Measurements from ENCODE around the gene GNAL.
"Not testable (repeated sequence)": the region's sequence is repeated elsewhere in the genome, so short reads cannot be mapped to it uniquely, and the experiment has no call there.

Gene GNAL

GRCh38 chr18:11849841-11850634 is 161.0 kb downstream of the GNAL start:
- DNase-seq (ENCODE audit: low read depth, low spot score) = peak; percentile 98
- no peak for TF ChIP-seq CTCF (IDR thresholded peaks at IDR 0.05; ENCODE audit: low read depth, low read length)
- in situ Hi-C loops (cut with HindIII; ENCODE audit: low sequenced_read_pairs) = no loop called here
- peak overlapping the region; percentile 83 for H3K4me3 ChIP-seq (ENCODE audit: low read depth, low read length)

GRCh38 chr18:11850821-11851145 is 161.7 kb downstream of the GNAL start:
- in situ Hi-C loops (cut with HindIII; ENCODE audit: low sequenced_read_pairs) = no loop called here
- TF ChIP-seq CTCF (IDR thresholded peaks at IDR 0.05; ENCODE audit: low read depth, low read length) = no peak
- DNase-seq (ENCODE audit: low read depth, low spot score) = no peak
- peak overlapping the region; percentile 83 for H3K4me3 ChIP-seq (ENCODE audit: low read depth, low read length)

- no peak for TF ChIP-seq CTCF (IDR thresholded peaks at IDR 0.05; ENCODE audit: low read depth, low read length)
Observed at GRCh38 chr18:11851146-11851805, 162.2 kb downstream of the GNAL start, which contains the start of gene CHMP1B. TSS of gene CHMP1B (plus strand) at chr18:11851413. CDS start at chr18:11851512, 99 bp downstream.

GRCh38 chr18:11851806-11852337 is 162.8 kb downstream of the GNAL start:
- peak overlapping the region; percentile 83 for H3K4me3 ChIP-seq (ENCODE audit: low read depth, low read length)
- TF ChIP-seq CTCF (IDR thresholded peaks at IDR 0.05; ENCODE audit: low read depth, low read length) = no peak
- no peak for DNase-seq (ENCODE audit: low read depth, low spot score)
- in situ Hi-C loops (cut with HindIII; ENCODE audit: low sequenced_read_pairs) = no loop called here

More at GRCh38 chr18:11851146-11851805, 162.2 kb downstream of the GNAL start, which contains the start of gene CHMP1B:
- peak within 1 kb of the TSS; percentile 83 for H3K4me3 ChIP-seq (ENCODE audit: low read depth, low read length)
- in situ Hi-C loops (cut with HindIII; ENCODE audit: low sequenced_read_pairs) = no loop called here
- peak; percentile 99 for DNase-seq (ENCODE audit: low read depth, low spot score)

- H3K4me3 ChIP-seq (ENCODE audit: low read depth, low read length); in situ Hi-C loops (cut with HindIII; ENCODE audit: low sequenced_read_pairs); DNase-seq (ENCODE audit: low read depth, low spot score): not testable (repeated sequence)
Observed at GRCh38 chr18:11854554-11854953, 165.5 kb downstream of the GNAL start.

- TF ChIP-seq CTCF (IDR thresholded peaks at IDR 0.05; ENCODE audit: low read depth, low read length) = no peak
- H3K4me3 ChIP-seq (ENCODE audit: low read depth, low read length) = no peak overlapping the region
- in situ Hi-C loops (cut with HindIII; ENCODE audit: low sequenced_read_pairs) = no loop called here
- peak; percentile 100 for DNase-seq (ENCODE audit: low read depth, low spot score)
Observed at GRCh38 chr18:11857177-11857887, 168.3 kb downstream of the GNAL start.
